ENCODE measurements around the gene LSR. TPM values are rescaled to one million over a fixed set of nuclear protein-coding genes. Genes with fewer than 3 reads are reported as not detected.
A peak's percentile ranks its signal among the peaks of the same experiment; 100 is the strongest.

The LSR gene
- polyA plus RNA-seq, 3 donors: 0.08 to 0.17 TPM; not detected in 1

- H3K4me3 ChIP-seq (replicated peaks in 1 of 3; ENCODE audit: low read depth in 2 of 3, low read length in 3 of 3): no peak overlapping the region
- peaks cover 39 to 44% of the 10 kb centered on the region in 2 donors for H3K4me1 ChIP-seq (ENCODE audit: control insufficient read depth in 1 of 2, insufficient read depth in 2 of 2, low read length in 2 of 2)
- H3K9me3 Mint-ChIP-seq: no peaks in the 10 kb centered on the region
- no peak overlapping the region for H3K27ac ChIP-seq (ENCODE audit: low read depth in 1 of 2, low read length in 2 of 2)
- H3K79me2 ChIP-seq (ENCODE audit: insufficient read depth, low read length): peaks cover 18% of the 10 kb centered on the region
- peaks cover 0 to 5% (median 3%) of the 10 kb centered on the region in 3 donors for H3K27me3 Mint-ChIP-seq (ENCODE audit: low read depth in 3 of 3)
- H2AFZ ChIP-seq (ENCODE audit: insufficient read depth, low read depth, low read length, poor library complexity, severe bottlenecking): no peak overlapping the region
- peaks cover 80 to 85% of the 10 kb centered on the region in 2 donors for H3K36me3 Mint-ChIP-seq
- intact Hi-C loops (cut with micrococcal nuclease): loop anchor here (5.0 kb wide), 4 partner anchors 34 to 224 kb away; no protein-coding TSS in a partner anchor
- H3K36me3 ChIP-seq (replicated peaks in 1 of 2; ENCODE audit: control insufficient read depth in 1 of 2, insufficient read depth in 2 of 2, low read length in 2 of 2): peaks cover 65 to 86% of the 10 kb centered on the region in 2 donors
- TF ChIP-seq, protein P1, sequence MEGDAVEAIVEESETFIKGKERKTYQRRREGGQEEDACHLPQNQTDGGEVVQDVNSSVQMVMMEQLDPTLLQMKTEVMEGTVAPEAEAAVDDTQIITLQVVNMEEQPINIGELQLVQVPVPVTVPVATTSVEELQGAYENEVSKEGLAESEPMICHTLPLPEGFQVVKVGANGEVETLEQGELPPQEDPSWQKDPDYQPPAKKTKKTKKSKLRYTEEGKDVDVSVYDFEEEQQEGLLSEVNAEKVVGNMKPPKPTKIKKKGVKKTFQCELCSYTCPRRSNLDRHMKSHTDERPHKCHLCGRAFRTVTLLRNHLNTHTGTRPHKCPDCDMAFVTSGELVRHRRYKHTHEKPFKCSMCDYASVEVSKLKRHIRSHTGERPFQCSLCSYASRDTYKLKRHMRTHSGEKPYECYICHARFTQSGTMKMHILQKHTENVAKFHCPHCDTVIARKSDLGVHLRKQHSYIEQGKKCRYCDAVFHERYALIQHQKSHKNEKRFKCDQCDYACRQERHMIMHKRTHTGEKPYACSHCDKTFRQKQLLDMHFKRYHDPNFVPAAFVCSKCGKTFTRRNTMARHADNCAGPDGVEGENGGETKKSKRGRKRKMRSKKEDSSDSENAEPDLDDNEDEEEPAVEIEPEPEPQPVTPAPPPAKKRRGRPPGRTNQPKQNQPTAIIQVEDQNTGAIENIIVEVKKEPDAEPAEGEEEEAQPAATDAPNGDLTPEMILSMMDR (IDR thresholded peaks at IDR 0.05): no peak
- H3K4me3 Mint-ChIP-seq: peak overlapping the region in 1 of 2 donors; percentile 5
- DNase-seq: peak in 2 of 3 donors; percentile 26 to 42
- WGBS (ENCODE audit: insufficient coverage): 49% methylated on average over 12 of the region's 14 CpGs
- peaks cover 41% of the 10 kb centered on the region for H3K4me1 Mint-ChIP-seq
- no peaks in the 10 kb centered on the region for H3K27me3 ChIP-seq (ENCODE audit: control insufficient read depth in 2 of 2, insufficient read depth in 2 of 2, low read length in 2 of 2)
- peaks cover 70% of the 10 kb centered on the region for H4K20me1 ChIP-seq (ENCODE audit: insufficient read depth, low read length)
- no peak overlapping the region for H3K4me2 ChIP-seq (replicated peaks; ENCODE audit: extremely low read depth, low read length, poor library complexity, severe bottlenecking)
- H3K9me3 ChIP-seq (replicated peaks in 1 of 2; ENCODE audit: control insufficient read depth in 1 of 2, insufficient read depth in 1 of 2, low read length in 2 of 2): no peaks in the 10 kb centered on the region
- peak overlapping the region; percentile 8 for H3K9ac ChIP-seq (ENCODE audit: insufficient read depth, low read length, poor library complexity, severe bottlenecking)
- peak overlapping the region in 4 of 7 donors; percentile 40 to 80 (median 62) for H3K27ac Mint-ChIP-seq
Observed at GRCh38 chr19:35273686-35274259, 25.0 kb downstream of the LSR start.

DNA sequence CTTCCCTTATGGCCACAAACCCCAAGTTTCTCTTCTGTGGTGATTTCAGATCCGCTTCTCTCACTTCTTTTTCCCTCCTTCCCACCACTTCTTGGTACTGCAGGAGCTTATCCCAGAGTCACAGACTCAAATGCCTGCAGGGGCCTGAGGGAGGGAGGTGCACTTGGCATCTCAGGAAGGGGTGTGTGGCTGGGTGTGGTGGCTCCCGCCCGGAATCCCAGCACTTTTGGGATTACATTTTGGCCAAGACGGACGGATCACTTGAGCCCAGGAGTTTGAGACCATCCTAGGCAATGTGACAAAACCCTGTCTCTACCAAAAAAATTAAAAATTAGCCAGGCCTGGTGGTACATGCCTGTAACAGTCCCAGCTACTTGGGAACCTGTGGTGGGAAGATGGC is 25.5 kb downstream of the LSR start:
- DNase-seq: no peak
- Histone ChIP-seq H3K27ac (ENCODE audit: low read depth in 1 of 2, low read length in 2 of 2) (no peak overlapping the region), H3K4me1 (ENCODE audit: control insufficient read depth in 1 of 2, insufficient read depth in 2 of 2, low read length in 2 of 2) (peaks cover 39 to 44% of the 10 kb centered on the region in 2 donors), H3K4me3 (replicated peaks in 1 of 3; ENCODE audit: low read depth in 2 of 3, low read length in 3 of 3) (no peak overlapping the region), H3K27me3 (ENCODE audit: control insufficient read depth in 2 of 2, insufficient read depth in 2 of 2, low read length in 2 of 2) (no peaks in the 10 kb centered on the region), H3K36me3 (replicated peaks in 1 of 2; ENCODE audit: control insufficient read depth in 1 of 2, insufficient read depth in 2 of 2, low read length in 2 of 2) (peaks cover 69 to 91% of the 10 kb centered on the region in 2 donors), H2AFZ (ENCODE audit: insufficient read depth, low read depth, low read length, poor library complexity, severe bottlenecking) (no peak overlapping the region), H3K4me2 (replicated peaks; ENCODE audit: extremely low read depth, low read length, poor library complexity, severe bottlenecking) (no peak overlapping the region), H3K79me2 (ENCODE audit: insufficient read depth, low read length) (peaks cover 18% of the 10 kb centered on the region), H4K20me1 (ENCODE audit: insufficient read depth, low read length) (peaks cover 72% of the 10 kb centered on the region), H3K9me3 (replicated peaks in 1 of 2; ENCODE audit: control insufficient read depth in 1 of 2, insufficient read depth in 1 of 2, low read length in 2 of 2) (no peaks in the 10 kb centered on the region), H3K9ac (ENCODE audit: insufficient read depth, low read length, poor library complexity, severe bottlenecking) (no peak overlapping the region)
- peaks cover 0 to 5% (median 3%) of the 10 kb centered on the region in 3 donors for H3K27me3 Mint-ChIP-seq (ENCODE audit: low read depth in 3 of 3)
- intact Hi-C loops (cut with micrococcal nuclease): loop anchor here (5.0 kb wide), 4 partner anchors 33 to 223 kb away; no protein-coding TSS in a partner anchor
- peaks cover 84 to 90% of the 10 kb centered on the region in 2 donors for H3K36me3 Mint-ChIP-seq
- 90% methylated on average over 2 of the region's 5 CpGs for WGBS (ENCODE audit: insufficient coverage)
- TF ChIP-seq, protein P1 (IDR thresholded peaks at IDR 0.05): no peak
- H3K27ac Mint-ChIP-seq: peak overlapping the region in 2 of 7 donors; percentile 20 to 33
- peaks cover 41% of the 10 kb centered on the region for H3K4me1 Mint-ChIP-seq
- no peak overlapping the region for H3K4me3 Mint-ChIP-seq
- H3K9me3 Mint-ChIP-seq: no peaks in the 10 kb centered on the region

All from CD14-positive monocyte (primary cell).